ENCODE results near the gene CHAT. TPM values are rescaled to one million over a fixed set of nuclear protein-coding genes. Genes with fewer than 3 reads are reported as not detected.

The CHAT gene
- total RNA-seq, 1 experiment from 2014 or later, result not detected

DNA sequence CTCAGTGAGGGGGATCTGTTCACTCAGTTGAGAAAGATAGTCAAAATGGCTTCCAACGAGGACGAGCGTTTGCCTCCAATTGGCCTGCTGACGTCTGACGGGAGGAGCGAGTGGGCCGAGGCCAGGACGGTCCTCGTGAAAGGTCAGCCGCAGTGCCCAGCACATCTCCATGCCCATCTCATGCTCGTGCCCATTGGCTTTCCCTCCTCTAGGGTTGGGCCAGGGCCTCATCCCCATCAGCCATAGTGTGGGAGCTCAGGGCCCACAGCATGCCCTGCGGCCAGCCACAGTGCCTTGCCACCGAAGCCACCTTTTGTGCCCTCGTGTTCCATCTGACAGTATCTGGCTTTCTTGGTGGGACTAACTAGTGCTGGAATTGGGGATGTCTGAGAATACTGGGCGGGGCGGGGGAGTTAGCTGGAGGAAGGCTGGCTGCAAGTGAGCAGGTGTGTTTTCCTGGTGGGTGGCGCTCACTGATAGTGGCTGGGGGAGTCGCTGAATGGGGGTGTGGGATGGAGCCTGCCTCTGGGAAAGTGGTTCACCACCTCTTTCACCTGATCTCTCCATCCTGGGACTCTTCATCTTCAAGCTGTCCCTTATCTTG, 13.9 kb downstream of the CHAT start:
- Histone ChIP-seq H3K79me2 (ENCODE audit: insufficient read depth, low read length) (no peaks in the 10 kb centered on the region), H2BK120ac (ENCODE audit: low read depth, low read length, poor library complexity, severe bottlenecking) (no peak overlapping the region), H3K9ac (ENCODE audit: extremely low read depth, insufficient read length, low read length) (no peak overlapping the region), H2AFZ (ENCODE audit: low read length) (no peak overlapping the region), H4K5ac (ENCODE audit: insufficient read length, low read depth, low read length) (no peak overlapping the region), H3K79me1 (ENCODE audit: insufficient read depth, low read depth, low read length, poor library complexity, severe bottlenecking) (no peaks in the 10 kb centered on the region), H3K4ac (ENCODE audit: low read depth, low read length) (no peak overlapping the region), H3K56ac (ENCODE audit: insufficient read length, low read depth, low read length) (no peak overlapping the region), H2BK15ac (ENCODE audit: low read depth, low read length) (no peak overlapping the region), H3K4me2 (ENCODE audit: insufficient read depth, insufficient read length, low read length) (no peak overlapping the region), H2BK20ac (ENCODE audit: low read depth, low read length, poor library complexity, severe bottlenecking) (no peak overlapping the region), H3K23me2 (ENCODE audit: insufficient read length, low read depth, low read length, poor library complexity, severe bottlenecking) (no peaks in the 10 kb centered on the region), H4K91ac (ENCODE audit: insufficient read length, low read depth, low read length) (no peak overlapping the region), H3K4me1 (ENCODE audit: insufficient read depth, low read length) (no peaks in the 10 kb centered on the region), H2BK5ac (ENCODE audit: insufficient read length, low read length) (no peak overlapping the region), H3K9me3 (ENCODE audit: control insufficient read depth, low read depth, low read length) (no peaks in the 10 kb centered on the region), H2AK5ac (ENCODE audit: insufficient read length, low read length) (no peak overlapping the region), H3K27ac (ENCODE audit: insufficient read length, low read depth, low read length) (no peak overlapping the region), H3K23ac (ENCODE audit: insufficient read length, low read depth, low read length) (no peak overlapping the region), H2BK12ac (ENCODE audit: insufficient read length, low read depth, low read length) (no peak overlapping the region), H4K20me1 (ENCODE audit: control insufficient read depth, insufficient read depth, insufficient read length) (no peaks in the 10 kb centered on the region), H4K8ac (replicated peaks; ENCODE audit: insufficient read length, low read depth, low read length) (no peak overlapping the region), H3K27me3 (ENCODE audit: insufficient read depth, low read length) (no peaks in the 10 kb centered on the region), H3K18ac (ENCODE audit: insufficient read length, low read depth, low read length) (no peak overlapping the region), H3K14ac (ENCODE audit: insufficient read depth, low read length) (no peak overlapping the region), H3T11ph (ENCODE audit: low read length) (no peak overlapping the region)
- TF ChIP-seq, protein P1, sequence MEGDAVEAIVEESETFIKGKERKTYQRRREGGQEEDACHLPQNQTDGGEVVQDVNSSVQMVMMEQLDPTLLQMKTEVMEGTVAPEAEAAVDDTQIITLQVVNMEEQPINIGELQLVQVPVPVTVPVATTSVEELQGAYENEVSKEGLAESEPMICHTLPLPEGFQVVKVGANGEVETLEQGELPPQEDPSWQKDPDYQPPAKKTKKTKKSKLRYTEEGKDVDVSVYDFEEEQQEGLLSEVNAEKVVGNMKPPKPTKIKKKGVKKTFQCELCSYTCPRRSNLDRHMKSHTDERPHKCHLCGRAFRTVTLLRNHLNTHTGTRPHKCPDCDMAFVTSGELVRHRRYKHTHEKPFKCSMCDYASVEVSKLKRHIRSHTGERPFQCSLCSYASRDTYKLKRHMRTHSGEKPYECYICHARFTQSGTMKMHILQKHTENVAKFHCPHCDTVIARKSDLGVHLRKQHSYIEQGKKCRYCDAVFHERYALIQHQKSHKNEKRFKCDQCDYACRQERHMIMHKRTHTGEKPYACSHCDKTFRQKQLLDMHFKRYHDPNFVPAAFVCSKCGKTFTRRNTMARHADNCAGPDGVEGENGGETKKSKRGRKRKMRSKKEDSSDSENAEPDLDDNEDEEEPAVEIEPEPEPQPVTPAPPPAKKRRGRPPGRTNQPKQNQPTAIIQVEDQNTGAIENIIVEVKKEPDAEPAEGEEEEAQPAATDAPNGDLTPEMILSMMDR (conservative IDR thresholded peaks at IDR 0.05), result no peak
- no CpG with 5 or more reads among the region's 18 CpGs for WGBS (ENCODE audit: extremely low coverage, insufficient read length, low lambda C conversion rate)
- no peak overlapping the region for H3K27ac Mint-ChIP-seq
- H3K36me3 Mint-ChIP-seq (ENCODE audit: insufficient read depth in 1 of 3, low read depth in 3 of 3), result no peaks in the 10 kb centered on the region
- no peak overlapping the region for H3K4me3 Mint-ChIP-seq
- H3K4me1 Mint-ChIP-seq, result no peaks in the 10 kb centered on the region
- no peaks in the 10 kb centered on the region for H3K9me3 Mint-ChIP-seq
- no peak for DNase-seq
- H3K27me3 Mint-ChIP-seq (ENCODE audit: low read depth), result peaks cover 31% of the 10 kb centered on the region
